HG03039 (cell line): ENCODE data around the gene RAB3GAP1.
"Not testable (repeated sequence)": the region's sequence is repeated elsewhere in the genome, so short reads cannot be mapped to it uniquely, and the experiment has no call there.

Experiments used
- ATAC-seq: cut with Tn5 transposase; IDR thresholded peaks from one replicate; pipeline ENCODE4 v1.9.1; 2021; ENCODE audit warnings: mild to moderate bottlenecking, moderate library complexity; ENCODE audit not compliant: unreplicated experiment

The RAB3GAP1 gene

GRCh38 chr2:135099802-135100483 is 47.9 kb downstream of the RAB3GAP1 start:
- ATAC-seq, result no peak

- no peak for ATAC-seq
Measured at GRCh38 chr2:135103843-135104242, 51.8 kb downstream of the RAB3GAP1 start.

GRCh38 chr2:135105513-135106316 is 53.6 kb downstream of the RAB3GAP1 start:
- ATAC-seq, result not testable (repeated sequence)

- ATAC-seq, result no peak
Measured at GRCh38 chr2:135113322-135113721, 61.2 kb downstream of the RAB3GAP1 start.

GRCh38 chr2:135119582-135119981 is 67.5 kb downstream of the RAB3GAP1 start:
- no peak for ATAC-seq

- no peak for ATAC-seq
Measured at GRCh38 chr2:135121016-135121657, 69.0 kb downstream of the RAB3GAP1 start.

GRCh38 chr2:135121658-135122039 is 69.6 kb downstream of the RAB3GAP1 start:
- not testable (repeated sequence) for ATAC-seq

- ATAC-seq, result no peak
Measured at GRCh38 chr2:135124924-135125886, 73.1 kb downstream of the RAB3GAP1 start.

GRCh38 chr2:135125940-135126339 is 73.8 kb downstream of the RAB3GAP1 start:
- ATAC-seq, result no peak

GRCh38 chr2:135130751-135131150 is 78.7 kb downstream of the RAB3GAP1 start:
- no peak for ATAC-seq

GRCh38 chr2:135132314-135132713 is 80.2 kb downstream of the RAB3GAP1 start:
- ATAC-seq, result no peak

GRCh38 chr2:135140606-135141005 is 88.5 kb downstream of the RAB3GAP1 start:
- no peak for ATAC-seq

GRCh38 chr2:135142323-135142722 is 90.2 kb downstream of the RAB3GAP1 start:
- no peak for ATAC-seq

- ATAC-seq, result no peak
Measured at GRCh38 chr2:135144343-135144742, 92.3 kb downstream of the RAB3GAP1 start.

GRCh38 chr2:135149251-135149650 is 97.2 kb downstream of the RAB3GAP1 start:
- ATAC-seq, result no peak

GRCh38 chr2:135150725-135151124 is 98.6 kb downstream of the RAB3GAP1 start:
- no peak for ATAC-seq

- ATAC-seq, result no peak
Measured at GRCh38 chr2:135151615-135152014, 99.5 kb downstream of the RAB3GAP1 start.

GRCh38 chr2:135152361-135152760 is 100.3 kb downstream of the RAB3GAP1 start:
- ATAC-seq, result no peak

GRCh38 chr2:135154962-135155361 is 102.9 kb downstream of the RAB3GAP1 start:
- ATAC-seq, result no peak

- ATAC-seq, result no peak
Measured at GRCh38 chr2:135157856-135158255, 105.8 kb downstream of the RAB3GAP1 start.

GRCh38 chr2:135159191-135159590 is 107.1 kb downstream of the RAB3GAP1 start:
- ATAC-seq, result no peak
